Retinal pigment epithelial cell (primary cell): ENCODE results near the gene PDE4B.

Experiments
- DNase-seq: peaks from one replicate; pipeline ENCODE4 v3.0.0-alpha.2; 2010; ENCODE audit warnings: low read depth
- H3K4me3 ChIP-seq: 2 replicates; pipeline ENCODE4 v1.5.1; 2011; ENCODE audit warnings: mild to moderate bottlenecking, low read length, control low read depth, moderate library complexity
- CTCF ChIP-seq: conservative IDR thresholded peaks from 2 replicates; pipeline ENCODE4 v1.5.1; 2011; ENCODE audit warnings: low read depth, low read length, control low read depth, inconsistent platforms

The PDE4B gene

DNA sequence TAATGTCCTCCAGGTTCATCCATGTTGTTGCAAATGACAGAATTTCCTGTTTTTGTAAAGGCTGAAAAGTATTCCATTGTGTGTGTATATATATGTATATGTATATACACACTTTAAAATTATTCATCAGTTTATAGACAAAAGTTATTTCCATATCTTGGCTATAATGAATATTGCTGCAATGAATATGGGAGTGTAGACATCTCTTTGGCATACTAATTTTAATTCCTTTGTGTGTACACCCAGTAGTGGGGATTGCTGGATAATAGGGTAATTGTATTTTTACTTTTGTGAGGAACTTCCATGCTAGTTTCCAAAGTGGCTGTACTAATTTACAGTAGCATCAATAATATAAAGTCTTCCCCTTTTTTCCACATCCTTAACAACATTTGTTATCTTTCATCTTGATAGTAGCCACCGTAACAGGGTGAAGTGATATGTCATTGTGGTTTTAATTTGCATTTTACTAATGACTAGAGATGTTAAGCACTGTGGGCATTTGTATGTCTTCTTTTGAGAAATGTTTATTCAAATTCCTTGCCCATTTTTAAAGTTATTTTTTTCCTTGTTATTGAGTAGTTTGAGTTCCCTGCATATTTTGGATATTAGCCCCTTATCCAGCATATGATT lies 243.0 kb downstream of the PDE4B start:
- no peak for DNase-seq
- H3K4me3 ChIP-seq: no peak overlapping the region
- TF ChIP-seq CTCF: no peak

DNA sequence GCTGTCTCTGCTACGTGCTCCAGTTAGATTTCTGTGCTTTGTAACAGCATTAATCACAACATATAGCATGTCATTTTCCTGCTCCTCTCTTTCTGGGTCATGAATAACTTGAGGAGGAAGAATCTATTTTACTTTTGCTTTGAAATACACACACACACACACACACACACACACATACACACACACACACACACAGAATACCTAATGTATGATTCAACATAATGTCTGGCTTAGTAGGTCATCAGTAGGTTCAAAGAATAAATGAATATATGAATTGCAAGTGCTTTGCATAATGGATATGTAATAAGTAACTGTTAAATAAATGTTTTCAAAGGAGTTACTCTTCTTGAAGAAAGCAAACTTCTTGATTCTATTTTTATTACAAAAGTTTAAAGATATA lies 249.0 kb downstream of the PDE4B start:
- DNase-seq: no peak
- no peak overlapping the region for H3K4me3 ChIP-seq
- no peak for TF ChIP-seq CTCF

- DNase-seq: no peak
- H3K4me3 ChIP-seq: no peak overlapping the region
- no peak for TF ChIP-seq CTCF
Observed at GRCh38 chr1:66043186-66043585, 250.5 kb downstream of the PDE4B start.

- DNase-seq: peak; percentile 27
- TF ChIP-seq CTCF: no peak
- no peak overlapping the region for H3K4me3 ChIP-seq
Observed at GRCh38 chr1:66044912-66045311, 252.2 kb downstream of the PDE4B start.

DNA sequence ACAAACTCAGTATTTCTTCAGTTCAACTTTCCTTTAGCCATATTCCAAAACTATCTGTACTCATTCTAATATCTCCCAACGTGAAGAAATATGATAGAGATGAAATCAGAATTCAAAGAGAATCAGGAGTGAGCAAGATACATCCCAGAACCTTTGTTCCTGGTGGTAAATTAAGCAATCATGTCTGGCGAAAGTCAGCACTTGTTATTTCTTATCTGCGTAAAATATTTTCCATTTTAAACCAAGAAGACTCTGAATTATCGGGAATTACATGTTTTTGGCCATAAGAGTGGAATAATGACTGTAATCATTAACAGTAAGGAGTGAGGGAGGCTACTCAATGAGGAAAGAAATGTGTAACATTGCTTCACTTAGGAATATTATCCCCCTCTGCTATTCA lies 253.7 kb downstream of the PDE4B start:
- TF ChIP-seq CTCF: no peak
- H3K4me3 ChIP-seq: no peak overlapping the region
- no peak for DNase-seq

DNA sequence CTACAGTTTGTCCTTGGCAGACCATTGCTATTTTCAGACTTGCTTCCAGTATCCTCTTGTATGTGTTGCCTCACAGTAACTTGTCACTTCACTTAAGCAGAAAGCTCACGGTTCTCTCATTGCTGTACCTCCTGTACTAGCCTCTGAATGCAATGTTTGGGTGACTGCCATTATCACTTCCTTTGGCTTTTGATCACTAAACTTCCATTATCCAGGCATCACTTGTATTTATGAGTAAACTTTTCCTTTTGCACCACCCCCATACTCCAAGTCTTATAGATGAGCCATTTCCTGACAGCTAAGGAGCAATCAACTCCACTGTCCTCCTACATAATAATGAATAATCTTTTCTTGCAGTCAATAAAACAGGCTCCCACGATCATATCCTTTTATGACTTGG lies 255.3 kb downstream of the PDE4B start:
- no peak for TF ChIP-seq CTCF
- no peak for DNase-seq
- no peak overlapping the region for H3K4me3 ChIP-seq

GRCh38 chr1:66050123-66050522 lies 257.4 kb downstream of the PDE4B start:
- TF ChIP-seq CTCF: no peak
- H3K4me3 ChIP-seq: no peak overlapping the region
- no peak for DNase-seq
